Amniotic stem cell (primary cell): ENCODE data around the gene ATP13A2.
A peak's percentile ranks its signal among the peaks of the same experiment; 100 is the strongest.

Experiments
- DNase-seq: peaks from one replicate; lab custom pipeline; 2025; lab: John Stamatoyannopoulos, UW

ATP13A2 gene

DNA sequence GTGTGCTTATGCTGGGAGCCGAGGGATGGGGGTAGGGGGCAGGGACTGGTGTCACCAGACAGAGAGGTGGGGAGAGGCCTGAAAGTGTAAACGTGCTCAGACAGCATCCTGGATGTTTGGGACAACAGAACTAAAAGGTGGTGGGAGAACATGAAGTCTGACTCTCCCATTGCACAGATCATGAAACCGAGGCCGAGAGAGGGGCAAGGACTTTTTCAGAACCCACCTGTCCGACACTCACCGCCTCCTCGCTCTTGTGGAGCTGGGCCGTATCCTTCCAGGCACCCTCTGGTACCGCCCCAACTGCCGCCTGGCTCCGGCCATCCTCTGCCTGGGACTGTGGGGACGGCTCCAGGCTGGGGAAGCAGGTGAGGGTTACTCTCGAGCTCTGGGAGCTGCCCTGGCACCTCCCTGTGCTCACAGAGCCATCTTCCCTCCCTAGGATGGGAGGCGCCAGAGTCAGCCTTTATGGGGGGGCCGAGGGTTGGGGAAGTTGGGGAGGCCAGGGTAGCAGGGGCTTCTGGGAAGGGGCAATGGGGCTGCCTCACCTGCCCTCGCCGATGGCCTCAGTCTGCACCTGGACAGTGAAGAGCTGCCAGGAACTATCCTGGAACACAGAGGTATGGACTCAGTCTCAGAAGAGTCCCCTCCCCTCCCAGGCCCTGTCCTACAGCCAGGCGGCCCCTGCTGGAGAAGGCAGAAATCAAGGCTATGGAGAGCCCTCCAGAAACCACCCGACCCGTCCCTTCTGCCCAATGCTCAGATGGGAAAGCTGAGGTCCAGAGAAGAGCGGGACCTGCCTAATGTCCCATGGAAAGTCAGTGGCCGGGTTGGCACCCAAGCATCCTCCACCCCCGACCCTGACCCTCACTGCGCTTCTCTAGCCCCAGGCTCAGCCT, 7.0 kb downstream of the ATP13A2 start:
- no peak for DNase-seq

DNA sequence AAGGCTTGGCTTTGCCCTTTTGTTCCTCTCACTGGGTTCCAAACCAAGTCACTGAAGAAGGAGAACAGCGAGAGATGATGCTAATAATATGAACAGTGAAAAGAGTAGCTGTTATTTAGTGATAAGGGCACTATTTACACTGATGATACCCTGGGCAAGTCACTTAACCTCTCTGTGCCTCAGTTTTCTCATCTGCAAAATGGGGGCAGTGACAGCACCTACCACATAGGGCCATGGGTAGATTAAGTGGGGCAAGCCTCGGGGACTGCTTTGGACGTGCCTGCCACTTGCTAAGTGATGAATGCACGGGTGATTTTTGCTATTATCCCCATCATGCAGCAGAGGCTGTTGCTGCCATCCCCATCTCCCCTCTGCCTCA, 9.2 kb downstream of the ATP13A2 start:
- DNase-seq = no peak

DNA sequence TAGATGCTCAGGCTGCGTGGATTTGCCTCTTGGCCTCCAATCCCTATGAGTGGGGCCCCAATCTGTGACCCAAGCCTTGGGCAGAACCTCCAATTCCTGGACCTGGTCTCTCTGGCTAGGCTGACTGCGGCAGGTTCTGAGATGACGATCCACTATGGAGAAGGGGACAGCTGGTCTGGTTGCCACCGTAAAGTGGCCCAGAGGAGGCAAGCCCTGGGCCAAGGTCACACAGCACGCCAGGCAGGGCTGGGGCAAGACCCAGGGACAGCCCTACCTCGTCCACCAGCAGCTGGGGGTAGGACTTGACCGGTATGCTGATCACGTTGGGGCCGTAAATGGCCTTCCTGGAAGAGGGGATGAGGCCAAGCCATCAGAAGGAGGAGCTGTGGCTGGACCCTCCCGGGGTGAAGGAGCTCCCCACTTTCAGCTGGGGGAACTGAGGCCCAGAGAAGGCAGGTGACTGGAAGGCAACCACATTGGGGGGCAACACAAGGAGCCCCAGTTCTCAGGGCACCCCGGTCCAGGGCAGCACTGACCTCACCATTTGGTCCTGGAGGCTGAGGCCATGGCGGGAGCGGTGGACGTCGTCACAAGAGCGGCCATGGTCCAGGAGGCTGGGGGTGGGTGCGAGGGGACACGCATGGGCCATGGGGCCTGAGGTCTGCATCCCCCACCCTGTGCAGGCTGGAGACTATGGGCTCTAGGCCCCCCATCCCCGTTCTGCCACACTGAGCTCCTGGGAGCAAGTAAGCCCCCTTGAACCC, 9.8 kb downstream of the ATP13A2 start:
- DNase-seq = no peak

DNA sequence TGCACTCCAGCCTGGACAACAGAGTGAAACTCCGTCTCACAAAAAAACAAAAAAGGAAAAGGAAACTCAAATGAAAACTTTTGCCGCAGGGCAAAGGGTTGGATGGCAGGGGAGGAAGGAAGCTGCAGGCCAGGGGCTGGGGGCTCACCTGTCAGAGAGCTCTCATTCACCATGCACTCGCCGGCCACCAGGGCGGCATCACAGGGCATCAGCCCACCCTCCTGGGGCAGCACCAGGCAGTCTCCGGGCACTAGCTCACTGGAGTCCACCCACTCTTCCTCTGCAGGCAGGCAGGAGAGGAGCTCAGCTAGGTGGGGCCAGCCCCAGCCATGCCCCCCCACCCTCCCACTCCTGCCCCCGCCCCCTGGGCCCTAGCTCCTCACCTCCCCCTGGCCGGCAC, 11.9 kb downstream of the ATP13A2 start:
- no peak for DNase-seq

DNA sequence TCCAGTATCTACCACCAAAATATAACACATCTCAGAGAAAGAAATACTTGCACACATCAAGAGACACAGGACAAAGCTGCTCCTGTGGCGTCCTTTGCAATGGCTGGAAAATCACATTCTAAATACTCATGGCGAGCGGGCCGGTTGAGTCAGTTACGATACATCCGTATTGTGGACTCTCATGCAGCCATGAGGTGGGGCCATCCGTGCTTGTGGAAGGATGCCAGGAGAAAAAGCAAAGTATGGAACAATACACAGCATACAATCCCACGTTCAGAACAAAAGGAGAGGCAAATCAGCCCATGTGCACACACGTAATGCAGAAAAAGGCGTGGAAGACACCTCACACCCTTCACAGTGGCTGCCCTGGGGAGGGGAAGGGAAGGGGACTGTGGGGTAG, 13.1 kb downstream of the ATP13A2 start:
- no peak for DNase-seq

DNA sequence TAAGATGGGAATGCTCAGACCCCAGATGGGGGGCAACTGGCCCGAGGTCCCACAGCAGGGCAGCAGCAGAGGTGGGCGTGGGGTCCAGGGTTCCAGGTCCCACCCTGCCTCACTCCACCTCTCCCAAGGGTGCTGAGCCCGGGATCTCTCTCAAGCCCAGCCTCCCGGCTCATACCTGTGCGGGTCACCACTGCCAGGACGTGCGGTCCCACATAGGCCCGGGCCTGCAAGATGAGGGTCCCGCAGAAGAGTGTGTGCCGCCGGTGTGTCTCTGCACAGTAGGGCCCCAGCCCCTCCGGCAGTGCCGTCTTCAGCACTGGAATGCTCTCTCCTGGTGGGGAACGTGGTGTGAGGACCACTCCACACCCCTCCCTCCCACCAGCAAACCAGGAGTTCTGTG, 14.9 kb downstream of the ATP13A2 start:
- no peak for DNase-seq

DNA sequence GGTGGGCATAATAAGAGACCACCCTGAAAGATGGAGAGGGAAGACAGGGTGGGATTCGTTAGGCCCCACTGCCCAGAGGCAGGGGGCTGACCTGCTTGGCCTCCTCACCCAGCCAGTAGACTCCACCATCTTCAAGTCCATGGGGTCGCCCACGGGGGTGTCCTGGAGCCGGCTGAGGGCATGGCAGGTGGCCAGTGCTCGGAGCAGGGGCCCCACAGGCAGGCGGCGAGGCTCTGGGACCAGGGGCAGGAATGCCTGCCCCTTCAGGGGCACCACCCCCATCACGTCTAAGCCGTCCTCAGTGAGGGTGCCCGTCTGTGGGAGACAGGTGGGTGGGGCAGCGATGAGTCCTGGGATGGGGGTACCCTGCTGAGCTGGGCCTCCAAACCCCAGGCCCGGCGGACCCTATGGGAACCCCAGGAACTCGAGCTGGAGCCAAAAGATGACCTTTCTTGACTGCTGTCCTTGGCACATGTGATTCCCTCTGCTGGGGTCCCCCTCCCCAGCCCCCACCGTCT, 18.1 kb downstream of the ATP13A2 start:
- DNase-seq = no peak

DNA sequence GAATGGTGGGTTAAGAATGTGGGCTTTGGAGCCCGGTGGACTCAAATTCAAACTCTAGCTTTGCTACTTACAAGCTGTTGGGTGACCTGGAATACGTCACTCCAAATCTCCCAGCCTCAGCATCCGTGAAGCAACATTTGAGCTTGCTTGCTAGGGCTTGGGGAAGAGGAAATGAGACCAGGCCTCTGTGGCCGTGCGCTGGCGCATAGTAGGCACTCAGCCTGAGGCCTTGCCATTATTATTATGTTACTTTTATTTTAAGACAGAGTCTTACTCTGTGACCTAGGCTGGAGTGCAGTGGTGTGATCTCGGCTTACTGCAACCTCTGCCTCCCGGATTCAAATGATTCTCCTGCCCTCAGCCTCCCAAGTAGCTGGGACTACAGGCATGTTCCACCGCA, 19.1 kb downstream of the ATP13A2 start:
- DNase-seq = no peak

DNA sequence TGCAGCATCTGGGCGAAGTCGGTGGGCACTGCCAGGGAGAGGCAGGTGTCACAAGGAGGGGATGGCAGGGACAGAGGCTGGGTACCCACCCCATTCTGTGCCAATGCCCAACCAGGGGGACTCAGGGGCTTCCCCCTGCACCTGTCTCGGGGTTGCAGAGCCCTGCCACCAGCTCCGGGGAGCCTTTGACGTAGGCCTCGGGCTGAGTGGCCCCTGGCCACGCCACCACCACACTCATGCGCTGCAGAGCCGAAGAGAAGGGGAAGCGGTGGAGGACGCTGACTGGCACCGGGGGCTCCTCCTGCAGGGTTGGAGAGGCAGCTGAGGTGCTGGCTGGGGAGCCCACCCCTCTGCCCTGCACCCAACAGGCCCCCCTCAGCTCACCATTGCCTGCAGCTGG, 19.6 kb downstream of the ATP13A2 start:
- DNase-seq = no peak

DNA sequence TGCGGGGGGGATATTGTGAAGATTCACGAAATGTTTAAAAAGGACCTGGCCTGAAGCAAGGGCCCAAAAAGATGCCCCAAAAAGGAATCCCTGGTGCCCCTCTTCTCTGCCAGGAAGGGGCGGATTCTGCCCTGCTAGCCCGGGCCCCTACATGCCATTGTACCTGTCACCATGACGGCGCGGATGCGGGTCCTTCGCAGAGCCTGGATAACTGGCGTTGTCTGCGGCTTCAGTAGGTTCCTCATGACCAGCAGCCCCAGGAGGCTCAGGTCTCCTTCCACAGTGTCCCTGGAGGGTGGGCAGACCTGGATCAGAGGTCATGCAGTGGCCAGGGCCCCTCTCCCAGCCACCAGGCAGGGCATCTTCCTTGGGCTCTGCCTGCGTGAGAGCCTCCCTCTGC, 20.2 kb downstream of the ATP13A2 start:
- no peak for DNase-seq

DNA sequence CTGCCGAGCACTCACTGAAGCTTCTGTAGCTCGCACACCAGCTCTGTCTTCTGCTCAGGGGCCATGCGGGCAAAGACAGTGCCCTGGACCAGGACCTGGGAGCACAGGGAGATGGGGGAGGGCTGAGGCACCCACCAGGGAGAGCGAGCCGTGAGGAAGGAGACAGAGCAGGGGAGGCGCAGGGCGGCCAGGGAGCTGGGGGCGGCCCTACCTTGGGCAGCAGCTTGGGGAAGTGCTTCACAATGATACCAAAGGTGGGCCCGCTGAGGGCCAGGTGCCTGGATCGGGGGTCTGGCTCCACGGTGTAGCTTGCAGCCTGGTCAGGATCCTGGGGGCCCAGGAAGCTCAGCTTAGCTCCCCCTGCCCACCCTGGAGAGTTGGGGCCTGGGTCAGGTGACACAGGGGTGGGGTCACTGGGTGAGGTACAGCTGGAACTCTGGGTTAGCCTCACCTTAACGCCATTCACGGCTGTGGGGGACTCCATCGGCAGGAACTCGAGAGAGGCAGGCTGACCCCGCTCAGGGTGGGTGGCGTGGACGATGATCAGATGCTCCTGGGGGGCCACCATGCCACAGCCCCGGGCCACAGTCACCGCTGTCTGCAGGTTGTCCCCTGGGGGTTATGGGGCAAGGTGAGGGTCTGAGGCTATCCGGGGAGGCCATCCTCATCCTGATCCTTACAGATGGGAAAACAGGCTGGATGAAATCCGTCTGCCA, 21.9 kb downstream of the ATP13A2 start:
- DNase-seq = no peak

DNA sequence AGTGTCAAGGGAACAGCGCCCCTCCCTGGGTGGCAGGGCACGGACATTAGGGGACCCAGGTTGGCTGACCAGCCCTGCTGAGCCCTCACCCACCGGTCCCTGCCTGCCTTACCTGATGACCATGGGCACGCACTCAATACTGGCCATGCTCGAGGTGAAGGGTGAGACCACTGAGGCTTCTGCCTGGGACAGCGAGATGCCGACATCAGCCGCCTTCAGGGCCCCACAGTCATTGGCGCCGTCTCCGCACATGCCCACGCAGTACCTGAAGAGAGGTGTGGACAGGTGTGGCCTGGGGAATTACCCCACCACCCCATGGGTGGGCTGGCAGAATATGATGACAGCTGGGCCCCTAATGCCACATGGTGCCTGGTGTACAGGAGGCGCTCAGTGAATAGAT, 23.5 kb downstream of the ATP13A2 start:
- no peak for DNase-seq

DNA sequence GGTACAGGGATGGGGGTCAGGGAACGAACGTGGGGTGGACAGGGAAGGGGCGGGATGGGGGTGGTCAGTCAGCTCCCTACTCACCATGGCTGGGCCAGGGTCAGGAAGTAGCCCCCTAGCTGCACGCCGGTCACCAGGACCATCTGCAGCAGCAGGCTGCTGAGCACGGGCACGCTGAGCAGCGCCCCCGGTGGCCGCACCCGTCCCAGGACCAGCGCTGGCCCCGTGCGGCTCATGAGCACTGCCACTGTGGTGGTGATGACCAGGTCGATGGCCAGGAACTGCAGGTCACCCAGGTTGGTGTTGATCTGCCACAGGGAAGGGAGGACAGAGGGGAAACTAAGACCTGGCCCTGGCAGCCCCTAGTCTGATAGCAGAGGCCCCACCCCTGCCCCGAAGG, 24.8 kb downstream of the ATP13A2 start:
- no peak for DNase-seq

DNA sequence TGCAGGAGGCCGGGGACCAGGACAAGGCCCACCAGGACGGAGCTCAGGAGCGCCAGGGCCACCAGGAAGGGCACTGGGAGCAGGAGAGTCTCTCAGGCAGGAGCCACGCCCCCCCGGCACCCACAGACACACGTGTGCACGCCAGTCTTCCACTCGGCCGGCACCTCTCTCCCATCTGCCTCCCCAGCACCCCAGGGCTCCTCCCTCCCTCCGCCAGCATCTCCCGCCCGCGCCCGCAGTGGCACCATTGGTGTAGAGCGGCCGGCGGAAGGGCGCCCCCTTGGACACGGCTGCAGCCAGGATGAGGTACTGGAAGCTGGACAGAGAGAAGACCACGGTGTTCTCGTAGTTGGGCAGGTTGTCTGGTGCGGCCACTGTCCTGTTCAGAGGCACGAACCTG, 25.2 kb downstream of the ATP13A2 start:
- DNase-seq = no peak

DNA sequence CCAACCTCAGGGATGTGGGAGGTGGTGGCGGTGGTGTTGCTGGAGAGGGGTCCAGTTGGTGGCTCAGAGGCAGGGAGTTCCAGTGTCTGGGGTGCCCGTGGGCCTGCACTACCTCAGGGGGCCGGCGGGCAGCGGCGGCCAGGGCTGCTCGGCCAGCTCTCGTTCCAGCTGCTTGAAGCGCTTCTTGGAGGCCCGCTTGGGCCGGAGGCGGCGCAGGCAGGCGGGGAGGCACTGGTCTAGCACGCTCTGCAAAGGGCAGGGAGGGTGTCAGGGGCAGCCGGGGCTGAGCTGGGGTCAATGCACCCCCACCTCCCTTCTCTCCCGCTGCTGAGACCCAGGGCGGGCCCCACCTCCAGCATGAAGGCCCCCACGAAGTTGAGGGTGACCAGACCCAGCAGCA, 25.6 kb downstream of the ATP13A2 start:
- no peak for DNase-seq

DNA sequence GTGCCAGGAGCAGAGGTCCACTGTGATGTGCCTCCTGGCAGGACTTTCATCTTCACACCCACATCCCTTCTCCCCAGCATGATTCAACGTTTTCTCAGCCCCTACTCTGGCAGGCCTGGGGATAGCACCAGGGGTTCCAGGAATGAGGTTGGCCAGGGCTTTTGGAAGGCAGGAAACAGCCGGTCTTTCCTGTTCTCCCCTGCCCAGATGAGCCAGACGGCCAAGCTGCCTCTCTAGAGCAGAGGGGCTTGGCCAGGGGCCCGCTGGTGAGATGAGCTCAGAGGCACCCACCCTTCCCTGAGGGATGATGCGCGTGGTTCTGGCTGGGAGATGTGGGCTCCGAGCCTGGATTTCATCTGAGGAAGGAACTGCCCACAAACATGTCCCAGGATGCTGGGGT, 27.0 kb downstream of the ATP13A2 start:
- DNase-seq = peak; percentile 62

DNA sequence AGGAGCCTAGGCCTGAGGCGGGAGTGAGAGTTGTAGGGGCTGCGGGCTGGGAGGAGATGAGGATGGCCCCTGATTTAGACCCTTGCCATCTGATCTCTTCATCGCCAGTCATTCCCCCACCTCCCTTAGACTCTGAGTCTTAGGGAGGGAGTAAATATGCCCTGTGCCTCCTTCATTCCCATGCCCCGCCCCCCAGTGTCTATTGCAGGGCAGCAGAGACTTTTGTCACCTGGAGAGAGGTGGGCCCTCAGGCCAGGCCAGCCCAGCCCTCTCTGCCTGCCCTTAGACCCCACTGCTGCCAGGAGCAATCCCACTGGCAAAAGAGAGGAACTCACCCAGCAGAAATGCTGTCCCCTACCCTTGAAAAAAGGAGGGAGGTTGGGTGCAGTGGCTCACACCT, 28.1 kb downstream of the ATP13A2 start:
- no peak for DNase-seq

DNA sequence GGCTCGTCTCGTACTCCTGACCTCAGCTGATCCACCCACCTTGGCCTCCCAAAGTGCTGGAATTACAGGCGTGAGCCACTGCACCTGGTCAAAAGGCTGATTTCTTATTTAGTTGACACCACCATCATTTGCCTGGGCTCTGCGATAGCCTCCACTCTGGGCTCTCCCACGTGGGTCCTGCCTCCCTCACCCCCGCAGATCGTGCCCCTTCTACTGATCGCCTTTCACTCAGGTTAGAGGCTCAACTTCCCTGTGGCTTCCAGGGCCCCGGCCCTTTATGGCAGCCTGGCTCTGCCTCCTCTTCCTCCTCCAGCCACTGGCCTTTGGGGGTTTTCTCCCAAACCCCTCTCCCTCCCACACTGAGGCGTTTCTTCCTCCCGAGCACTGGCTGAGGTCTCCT, 28.8 kb downstream of the ATP13A2 start:
- DNase-seq = no peak

DNA sequence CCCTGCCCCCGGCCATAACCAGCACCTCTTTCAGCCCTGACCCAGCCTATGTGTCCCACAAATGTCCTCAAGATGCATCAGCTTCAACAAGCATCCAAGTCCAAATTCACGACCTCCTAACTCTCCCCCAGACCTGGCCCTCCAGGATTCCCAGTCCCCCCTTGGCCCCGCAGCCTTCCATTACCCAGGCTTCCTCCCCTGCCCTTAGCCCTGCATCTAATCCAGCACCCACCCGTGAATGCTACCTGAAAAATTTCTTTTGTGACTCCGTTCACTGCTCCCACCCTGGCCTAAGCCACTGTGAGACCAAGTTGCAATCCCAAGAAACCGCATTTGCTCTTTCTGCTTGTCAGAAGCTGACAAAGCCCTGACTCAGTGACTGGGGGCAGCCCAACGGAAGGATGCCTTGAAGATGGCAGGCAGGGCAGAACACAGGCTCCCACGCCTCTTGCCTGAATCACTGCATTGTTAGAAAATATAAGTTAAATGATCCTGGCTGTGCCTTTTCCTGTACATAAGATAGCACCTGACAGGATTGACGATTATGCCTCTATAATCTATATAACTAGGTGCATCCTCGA, 30.4 kb downstream of the ATP13A2 start:
- DNase-seq = peak; percentile 87

DNA sequence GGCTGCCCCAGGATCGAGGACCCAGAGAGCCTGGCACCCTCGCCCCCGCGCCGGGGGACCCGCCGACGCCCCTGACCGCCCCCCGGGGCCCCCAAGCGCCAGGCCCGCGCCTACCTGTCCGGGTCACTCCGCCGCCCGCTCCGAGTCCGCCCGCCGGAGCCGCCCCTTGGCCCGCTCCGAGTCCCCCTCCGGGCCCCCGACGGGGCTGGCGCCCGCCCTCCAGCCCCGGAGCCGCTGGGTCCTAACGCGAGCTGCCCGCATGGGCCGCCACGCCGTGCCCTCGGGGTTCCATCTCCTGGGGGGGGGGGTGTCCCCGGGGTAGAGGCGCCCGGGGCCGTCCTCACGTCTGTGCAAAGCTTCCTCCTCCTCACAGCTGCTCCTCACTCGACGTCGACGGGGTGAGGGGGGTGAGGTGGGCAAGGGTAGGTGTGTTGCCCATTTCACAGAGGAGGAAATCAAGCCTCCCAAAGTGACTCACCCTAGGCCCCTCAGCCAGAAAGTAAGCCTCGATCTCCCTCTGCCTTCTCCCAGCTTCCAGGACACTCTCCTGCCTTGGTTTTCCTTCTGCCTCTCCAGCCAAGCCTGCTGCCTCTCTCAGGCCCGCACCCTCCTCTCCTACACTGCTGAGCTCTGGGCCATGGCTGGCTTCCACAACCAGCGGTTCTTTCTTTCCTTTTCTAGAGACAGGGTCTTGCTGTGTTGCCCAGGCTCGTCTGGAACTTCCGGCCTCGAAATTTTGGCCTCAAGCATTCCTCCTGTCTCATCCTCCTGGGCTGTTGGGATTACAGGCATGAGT, 31.1 kb downstream of the ATP13A2 start, which contains the start of gene MFAP2:
Gene MFAP2 (minus strand): TSS at position 148 of the 796 bp plus-strand sequence. CDS start 2,347 bp downstream, outside the sequence.
- no peak for DNase-seq
